Measurements from ENCODE around the gene KRTAP5-8. TPM values are rescaled to one million over a fixed set of nuclear protein-coding genes. Genes with fewer than 3 reads are reported as not detected.

KRTAP5-8 gene
- total and polyA plus RNA-seq, 9 of the 15 experiments (the other 6 are each of a cell fraction or from before 2014, with no cell fraction given), result not detected

GRCh38 chr11:71498091-71498490, 39.7 kb upstream of the KRTAP5-8 start (continued):
- no peak for TF ChIP-seq THRA (IDR thresholded peaks at IDR 0.05)
- TF ChIP-seq SRSF3 (IDR thresholded peaks at IDR 0.05; ENCODE audit: insufficient read depth, low read length), result no peak
- TF ChIP-seq CBX1 (IDR thresholded peaks at IDR 0.05; ENCODE audit: low read depth), result no peak
- TF ChIP-seq NEUROD1 (IDR thresholded peaks at IDR 0.05; ENCODE audit: borderline replicate concordance, low read depth, low read length, partially characterized antibody), result no peak
- TF ChIP-seq LARP7 (IDR thresholded peaks at IDR 0.05), result no peak
- TF ChIP-seq ZNF830 (CRISPR knock-in tag; IDR thresholded peaks at IDR 0.05), result no peak
- TF ChIP-seq KLF13 (tag; IDR thresholded peaks at IDR 0.05; ENCODE audit: borderline replicate concordance, low read depth), result no peak
- no peak for TF ChIP-seq ATF6 (CRISPR knock-in tag; IDR thresholded peaks at IDR 0.05)
- no peak for TF ChIP-seq ZBTB11 (CRISPR knock-in tag; IDR thresholded peaks at IDR 0.05)
